BLaER1 (cell line): ENCODE results near the gene PLCB3.

Experiments
- H3K27ac ChIP-seq: shearing (Covaris generic); formaldehyde crosslinking; 2 replicates; pipeline ENCODE4 v1.8.1; 2022
- H3K27me3 ChIP-seq: shearing (Covaris generic); formaldehyde crosslinking; 2 replicates; pipeline ENCODE4 v1.8.1; 2022
- H3K36me3 ChIP-seq: shearing (Covaris generic); formaldehyde crosslinking; 2 replicates; pipeline ENCODE4 v1.8.1; 2022
- H3K4me1 ChIP-seq: shearing (Covaris generic); formaldehyde crosslinking; 2 replicates; pipeline ENCODE4 v1.8.1; 2022
- H3K4me2 ChIP-seq: shearing (Covaris generic); formaldehyde crosslinking; 2 replicates; pipeline ENCODE4 v1.8.1; 2022
- H3K4me3 ChIP-seq: shearing (Covaris generic); formaldehyde crosslinking; 2 replicates; pipeline ENCODE4 v1.8.1; 2022
- H3K9ac ChIP-seq: shearing (Covaris generic); formaldehyde crosslinking; 2 replicates; pipeline ENCODE4 v1.8.1; 2022
- H3K9me3 ChIP-seq: shearing (Covaris generic); formaldehyde crosslinking; 2 replicates; pipeline ENCODE4 v1.8.1; 2022
- H4K20me1 ChIP-seq: shearing (Covaris generic); formaldehyde crosslinking; 2 replicates; pipeline ENCODE4 v1.8.1; 2022
- Cebpa-rat ChIP-seq: shearing (Covaris generic); IDR thresholded peaks from 2 replicates; pipeline ENCODE4 v1.8.1; 2022

Gene PLCB3

DNA sequence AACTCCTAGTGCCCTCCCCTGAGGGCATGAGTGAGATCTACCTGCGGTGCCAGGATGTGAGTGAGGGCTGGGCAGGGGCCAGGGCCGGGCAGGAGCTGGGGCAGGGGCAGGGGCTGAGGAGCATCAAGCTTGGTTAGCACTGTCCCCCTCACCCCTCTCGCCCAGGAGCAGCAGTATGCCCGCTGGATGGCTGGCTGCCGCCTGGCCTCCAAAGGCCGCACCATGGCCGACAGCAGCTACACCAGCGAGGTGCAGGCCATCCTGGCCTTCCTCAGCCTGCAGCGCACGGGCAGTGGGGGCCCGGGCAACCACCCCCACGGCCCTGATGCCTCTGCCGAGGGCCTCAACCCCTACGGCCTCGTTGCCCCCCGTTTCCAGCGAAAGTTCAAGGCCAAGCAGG, 31.1 kb upstream of the PLCB3 start:
- Histone ChIP-seq H4K20me1 (peaks cover 70% of the 10 kb centered on the region), H3K4me3 (no peak overlapping the region), H3K9ac (no peak overlapping the region), H3K27ac (no peak overlapping the region), H3K4me1 (peaks cover 71% of the 10 kb centered on the region), H3K9me3 (no peaks in the 10 kb centered on the region), H3K36me3 (peaks cover 84% of the 10 kb centered on the region), H3K27me3 (no peaks in the 10 kb centered on the region), H3K4me2 (no peak overlapping the region)
- no peak for TF ChIP-seq Cebpa-rat

DNA sequence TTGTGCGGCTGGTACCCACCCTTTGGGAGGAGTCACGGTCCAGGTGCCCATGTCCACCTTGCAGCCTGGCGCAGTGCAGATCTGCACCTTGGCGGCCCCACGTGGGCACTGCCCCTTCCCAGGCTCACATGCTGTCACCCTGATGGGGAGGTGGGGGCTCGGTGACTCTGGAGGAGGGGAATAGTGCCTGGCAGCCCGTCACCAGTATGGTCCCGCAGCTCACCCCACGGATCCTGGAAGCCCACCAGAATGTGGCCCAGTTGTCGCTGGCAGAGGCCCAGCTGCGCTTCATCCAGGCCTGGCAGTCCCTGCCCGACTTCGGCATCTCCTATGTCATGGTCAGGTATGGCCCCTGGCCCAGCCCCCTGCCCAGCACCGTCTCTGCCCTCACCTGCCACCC, 30.5 kb upstream of the PLCB3 start:
- H3K27me3 ChIP-seq, result no peaks in the 10 kb centered on the region
- H3K4me3 ChIP-seq, result no peak overlapping the region
- no peak overlapping the region for H3K27ac ChIP-seq
- H3K4me1 ChIP-seq, result peaks cover 70% of the 10 kb centered on the region
- H3K9me3 ChIP-seq, result no peaks in the 10 kb centered on the region
- H3K4me2 ChIP-seq, result no peak overlapping the region
- peaks cover 72% of the 10 kb centered on the region for H4K20me1 ChIP-seq
- no peak for TF ChIP-seq Cebpa-rat
- no peak overlapping the region for H3K9ac ChIP-seq
- peaks cover 84% of the 10 kb centered on the region for H3K36me3 ChIP-seq

DNA sequence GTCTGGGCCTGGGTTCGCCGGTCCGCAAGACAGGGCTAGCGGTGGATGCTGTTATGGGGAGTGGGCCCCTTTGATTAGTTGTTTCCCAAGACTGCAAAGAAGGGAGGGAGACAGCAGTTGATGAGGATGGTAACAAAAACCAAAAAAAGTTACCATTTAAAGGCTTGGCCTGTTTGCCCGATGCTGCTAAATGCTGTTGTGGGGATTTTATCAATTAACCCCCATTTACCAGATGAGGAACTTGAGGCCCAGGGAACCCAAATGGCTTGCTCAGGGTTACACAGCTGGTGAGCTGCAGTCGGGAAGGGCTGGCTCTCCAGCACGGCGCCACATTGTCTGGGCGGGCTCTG, 28.7 kb upstream of the PLCB3 start:
- no peaks in the 10 kb centered on the region for H3K27me3 ChIP-seq
- no peaks in the 10 kb centered on the region for H3K9me3 ChIP-seq
- TF ChIP-seq Cebpa-rat, result no peak
- H3K4me1 ChIP-seq, result peaks cover 62% of the 10 kb centered on the region
- H3K36me3 ChIP-seq, result peaks cover 74% of the 10 kb centered on the region
- peaks cover 63% of the 10 kb centered on the region for H4K20me1 ChIP-seq
- H3K4me2 ChIP-seq, result no peak overlapping the region
- no peak overlapping the region for H3K27ac ChIP-seq
- no peak overlapping the region for H3K4me3 ChIP-seq
- H3K9ac ChIP-seq, result no peak overlapping the region

DNA sequence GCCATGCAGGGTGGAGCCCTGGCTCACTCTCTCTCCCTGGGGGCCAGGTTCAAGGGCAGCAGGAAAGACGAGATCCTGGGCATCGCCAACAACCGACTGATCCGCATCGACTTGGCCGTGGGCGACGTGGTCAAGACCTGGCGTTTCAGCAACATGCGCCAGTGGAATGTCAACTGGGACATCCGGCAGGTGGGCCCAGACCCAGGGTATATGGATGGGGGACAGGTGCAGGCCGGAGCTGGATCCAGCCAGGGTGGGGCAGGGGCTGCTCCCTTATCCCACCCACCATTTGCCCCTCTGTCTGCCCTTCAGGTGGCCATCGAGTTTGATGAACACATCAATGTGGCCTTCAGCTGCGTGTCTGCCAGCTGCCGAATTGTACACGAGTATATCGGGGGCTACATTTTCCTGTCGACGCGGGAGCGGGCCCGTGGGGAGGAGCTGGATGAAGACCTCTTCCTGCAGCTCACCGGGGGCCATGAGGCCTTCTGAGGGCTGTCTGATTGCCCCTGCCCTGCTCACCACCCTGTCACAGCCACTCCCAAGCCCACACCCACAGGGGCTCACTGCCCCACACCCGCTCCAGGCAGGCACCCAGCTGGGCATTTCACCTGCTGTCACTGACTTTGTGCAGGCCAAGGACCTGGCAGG, 28.2 kb upstream of the PLCB3 start:
- H3K4me2 ChIP-seq, result no peak overlapping the region
- H3K36me3 ChIP-seq, result peaks cover 69% of the 10 kb centered on the region
- peaks cover 59% of the 10 kb centered on the region for H4K20me1 ChIP-seq
- 0 out of 2 replicates have a peak overlapping the region, but pooled peaks have one; percentile 30 for H3K9ac ChIP-seq
- H3K27ac ChIP-seq, result 0 out of 2 replicates have a peak overlapping the region, but pooled peaks have one; percentile 5
- no peak for TF ChIP-seq Cebpa-rat
- no peaks in the 10 kb centered on the region for H3K9me3 ChIP-seq
- H3K4me1 ChIP-seq, result peaks cover 62% of the 10 kb centered on the region
- H3K4me3 ChIP-seq, result no peak overlapping the region
- no peaks in the 10 kb centered on the region for H3K27me3 ChIP-seq

DNA sequence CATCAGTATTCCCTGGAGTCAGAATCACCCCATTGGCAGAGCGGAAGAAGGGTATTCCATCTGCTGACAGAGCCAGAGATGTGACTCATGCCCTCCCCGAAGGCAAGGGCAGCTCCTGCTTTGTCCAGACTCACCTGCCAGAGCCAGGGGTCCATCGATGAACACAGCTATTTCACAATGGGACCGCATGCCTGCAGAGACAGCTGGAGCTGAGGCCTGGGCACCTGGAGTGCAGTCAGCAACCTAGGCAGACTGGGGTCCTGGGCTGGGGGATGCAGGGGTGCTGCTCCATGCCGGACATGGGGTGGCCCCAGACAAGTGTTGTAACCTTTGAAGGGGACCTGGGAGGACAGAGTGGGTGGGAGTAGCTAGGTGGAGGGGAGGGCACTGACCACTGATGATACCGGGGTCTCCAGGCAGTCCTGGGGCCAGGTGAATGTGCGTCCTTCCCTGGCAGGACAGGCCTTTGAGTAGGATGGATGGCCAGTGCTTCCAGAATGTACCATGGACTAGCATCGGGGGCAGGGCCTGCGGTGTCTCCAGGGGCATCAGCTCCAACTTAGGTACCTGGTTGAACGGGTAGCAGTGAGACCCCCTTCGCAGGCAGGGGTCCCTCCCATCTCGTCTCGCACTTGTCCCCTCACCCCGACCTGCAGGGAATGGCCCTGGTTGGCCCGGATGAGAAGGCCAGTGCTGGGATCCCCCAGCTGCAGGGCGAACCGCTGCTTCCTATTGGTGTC, 27.0 kb upstream of the PLCB3 start:
- peaks cover 62% of the 10 kb centered on the region for H3K4me1 ChIP-seq
- peak overlapping the region; percentile 89 for H3K9ac ChIP-seq
- H3K27me3 ChIP-seq, result no peaks in the 10 kb centered on the region
- peaks cover 57% of the 10 kb centered on the region for H3K36me3 ChIP-seq
- H3K4me3 ChIP-seq, result peak overlapping the region; percentile 79; the same call in 1 of the 2 replicates
- no peak for TF ChIP-seq Cebpa-rat
- peak overlapping the region; percentile 99 for H3K4me2 ChIP-seq
- H3K9me3 ChIP-seq, result no peaks in the 10 kb centered on the region
- peak overlapping the region; percentile 95 for H3K27ac ChIP-seq
- peaks cover 48% of the 10 kb centered on the region for H4K20me1 ChIP-seq

DNA sequence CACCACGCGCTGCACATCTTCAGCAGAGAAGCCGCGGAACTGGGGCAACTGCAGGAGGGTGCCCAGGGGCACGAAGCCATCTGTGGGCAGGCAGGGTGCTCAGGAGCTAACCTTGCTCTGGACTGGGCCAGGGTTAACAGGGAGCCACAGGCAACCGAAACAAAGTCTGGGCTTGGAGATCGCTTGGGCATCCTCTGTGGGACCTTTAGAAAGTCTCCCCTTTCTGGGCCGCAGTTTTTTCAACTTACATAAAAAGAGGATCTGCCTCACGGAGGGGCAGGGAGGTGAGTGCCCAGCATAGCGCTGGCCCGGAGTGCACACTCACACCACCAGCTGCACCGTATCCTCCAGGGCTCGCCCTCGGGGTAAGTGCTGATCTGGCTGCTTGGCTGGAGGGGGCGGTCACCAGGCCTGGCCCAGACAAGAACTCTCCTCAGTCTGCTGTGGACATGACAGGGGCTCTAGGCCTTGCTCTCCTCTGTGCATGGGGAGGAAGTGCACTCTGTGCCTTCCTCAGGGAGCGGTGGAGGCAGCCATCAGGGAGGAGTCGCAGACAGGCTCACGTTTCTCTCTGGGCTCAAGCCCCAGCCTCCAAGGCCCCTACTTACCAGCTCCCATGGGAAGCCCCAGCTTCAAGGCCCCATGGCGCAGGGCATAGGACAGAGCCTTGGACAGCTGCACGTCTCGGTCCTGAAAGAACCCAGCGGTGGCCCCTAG, 26.3 kb upstream of the PLCB3 start:
- TF ChIP-seq Cebpa-rat, result no peak
- Histone ChIP-seq H3K4me1 (peaks cover 66% of the 10 kb centered on the region), H3K27ac (peak overlapping the region; percentile 95), H3K4me3 (peak overlapping the region; percentile 79), H3K36me3 (peaks cover 50% of the 10 kb centered on the region), H3K4me2 (peak overlapping the region; percentile 99), H4K20me1 (peaks cover 40% of the 10 kb centered on the region), H3K9ac (peak overlapping the region; percentile 89), H3K27me3 (no peaks in the 10 kb centered on the region), H3K9me3 (no peaks in the 10 kb centered on the region)

DNA sequence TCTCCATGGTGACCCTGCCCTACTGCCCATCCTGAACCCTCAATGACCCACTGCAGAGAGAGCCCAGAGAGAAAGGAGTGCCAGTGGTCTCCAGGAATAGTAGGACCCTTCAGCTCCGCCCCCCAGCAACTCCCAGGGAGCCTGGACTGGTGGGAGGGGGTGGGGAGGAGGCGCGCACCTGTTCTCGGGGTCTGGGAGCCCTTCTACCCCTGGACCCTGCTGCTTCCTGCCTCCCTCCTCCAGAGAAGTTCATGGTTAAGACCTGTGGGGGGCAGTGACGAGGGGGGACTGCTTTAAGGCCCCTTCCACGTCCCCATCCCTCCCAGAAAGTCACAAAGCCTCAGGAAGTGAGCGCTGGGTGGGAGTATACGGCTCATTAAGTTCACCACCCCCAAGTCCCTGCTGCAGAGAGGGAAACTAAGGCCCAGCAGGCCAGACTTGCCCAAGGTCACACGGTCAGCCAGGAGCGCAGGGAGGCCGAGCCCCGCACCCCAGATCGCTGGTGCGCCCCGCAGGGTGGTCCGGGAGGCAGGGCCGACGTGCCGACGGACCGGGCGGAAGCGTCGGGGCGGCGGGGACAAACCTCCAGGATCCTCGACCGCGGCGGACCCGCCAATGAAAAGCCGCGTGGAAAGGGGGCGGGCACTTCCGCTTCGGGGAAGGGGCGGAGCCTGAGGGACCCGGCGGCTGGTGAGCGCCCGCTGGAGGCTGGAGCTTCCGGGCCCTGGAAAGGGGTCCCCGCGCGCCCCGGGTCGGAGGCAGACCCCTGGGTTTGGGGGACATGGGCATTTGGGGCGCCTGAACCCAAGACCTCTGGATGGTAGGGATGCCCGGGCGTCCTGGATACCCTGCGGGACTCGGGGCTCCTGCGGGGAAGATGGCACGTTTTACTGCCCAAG, 25.5 kb upstream of the PLCB3 start, which contains the start of the genes NUDT22 and TRPT1:
TSS of gene NUDT22 (plus strand) at position 667 of the 899 bp plus-strand sequence. CDS start 379 bp downstream, outside the sequence.
TSS of gene TRPT1 (minus strand) at position 579 of the 899 bp plus-strand sequence. CDS start at position 253, 326 bp downstream.
- Histone ChIP-seq H4K20me1 (peaks cover 32% of the 10 kb centered on the region), H3K4me1 (peaks cover 67% of the 10 kb centered on the region), H3K27ac (peak within 1 kb of the TSS; percentile 95), H3K9ac (peak within 1 kb of the TSS; percentile 89), H3K4me2 (peak within 1 kb of the TSS; percentile 99), H3K27me3 (no peaks in the 10 kb centered on the region), H3K4me3 (peak within 1 kb of the TSS; percentile 79), H3K9me3 (no peaks in the 10 kb centered on the region), H3K36me3 (peaks cover 42% of the 10 kb centered on the region)
- TF ChIP-seq Cebpa-rat, result no peak

DNA sequence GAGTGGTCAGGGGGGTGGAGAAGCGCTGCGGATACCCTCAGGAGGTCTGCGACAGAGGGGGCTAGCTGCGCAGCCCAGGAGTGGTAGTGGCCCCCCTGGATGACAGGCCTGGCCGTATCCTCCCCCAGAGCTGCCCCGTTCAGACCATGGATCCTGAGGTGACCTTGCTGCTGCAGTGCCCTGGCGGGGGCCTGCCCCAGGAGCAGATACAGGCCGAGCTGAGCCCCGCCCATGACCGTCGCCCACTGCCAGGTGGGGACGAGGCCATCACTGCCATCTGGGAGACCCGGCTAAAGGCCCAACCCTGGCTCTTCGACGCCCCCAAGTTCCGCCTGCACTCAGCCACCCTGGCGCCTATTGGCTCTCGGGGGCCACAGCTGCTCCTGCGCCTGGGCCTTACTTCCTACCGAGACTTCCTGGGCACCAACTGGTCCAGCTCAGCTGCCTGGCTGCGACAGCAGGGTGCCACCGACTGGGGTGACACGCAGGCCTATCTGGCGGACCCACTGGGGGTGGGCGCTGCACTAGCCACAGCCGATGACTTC, 24.8 kb upstream of the PLCB3 start:
- Histone ChIP-seq H3K9me3 (no peaks in the 10 kb centered on the region), H3K36me3 (peaks cover 34% of the 10 kb centered on the region), H4K20me1 (peaks cover 28% of the 10 kb centered on the region), H3K27ac (peak overlapping the region; percentile 95), H3K4me3 (peak overlapping the region; percentile 79), H3K4me1 (peaks cover 74% of the 10 kb centered on the region), H3K4me2 (peak overlapping the region; percentile 99), H3K27me3 (no peaks in the 10 kb centered on the region), H3K9ac (peak overlapping the region; percentile 89)
- TF ChIP-seq Cebpa-rat, result no peak
